Uterus (tissue), 4 donors: ENCODE measurements around the gene VKORC1L1. TPM values are rescaled to one million over a fixed set of nuclear protein-coding genes. Genes with fewer than 3 reads are reported as not detected.
"Not testable (repeated sequence)": the region's sequence is repeated elsewhere in the genome, so short reads cannot be mapped to it uniquely, and the experiment has no call there.

Experiments used
- DNase-seq, 2 donors: peaks; one replicate each; pipeline ENCODE4 v3.0.0-alpha.2; 2019 to 2020
- H3K27ac ChIP-seq, 2 donors: fragments of 200-600 bp; sonication (generic); 1 replicate in 1 of 2; 2 replicates in 1 of 2; pipeline ENCODE4 v1.5.1; 2016 to 2018
- H3K27me3 ChIP-seq, 2 donors: fragments of 200-600 bp; sonication (generic); one replicate each; pipeline ENCODE4 v1.5.1; 2018 to 2019; ENCODE audit warnings: control low read depth in 1 of 2
- H3K36me3 ChIP-seq, 2 donors: fragments of 200-600 bp; sonication (generic); one replicate each; pipeline ENCODE4 v1.5.1; 2019; ENCODE audit warnings: control low read depth in 1 of 2
- H3K4me1 ChIP-seq, 2 donors: fragments of 200-600 bp; sonication (generic); one replicate each; pipeline ENCODE4 v1.5.1; 2018 to 2019; ENCODE audit warnings: control low read depth in 1 of 2
- H3K4me3 ChIP-seq, 2 donors: fragments of 200-600 bp; sonication (generic); 1 replicate in 1 of 2; 2 replicates in 1 of 2; pipeline ENCODE4 v1.5.1; 2018 to 2019; ENCODE audit warnings: mild to moderate bottlenecking in 1 of 2
- H3K9me3 ChIP-seq, 2 donors: fragments of 200-600 bp; sonication (generic); one replicate each; pipeline ENCODE4 v1.5.1; 2019; ENCODE audit warnings: control low read depth in 1 of 2
- CTCF ChIP-seq, 4 experiments: fragments of 200-600 bp in 2 of 4; fragments of 450-650 bp in 2 of 4; sonication (generic) in 2 of 4; IDR thresholded peaks; one replicate each; pipeline ENCODE4 v1.5.1; 2016 to 2019; ENCODE audit warnings: antibody characterized with exemption in 4 of 4, mild to moderate bottlenecking in 2 of 4, moderate library complexity in 1 of 4
- POLR2A ChIP-seq, 2 donors: fragments of 450-650 bp; IDR thresholded peaks; one replicate each; pipeline ENCODE4 v1.6.1; 2016; ENCODE audit warnings: antibody characterized with exemption in 2 of 2, mild to moderate bottlenecking in 1 of 2, moderate library complexity in 1 of 2
- intact Hi-C: fragments of 100-400 bp; cut with DNase I; formaldehyde crosslinking; loops from one replicate; pipeline ENCODE4 v1.15.1; 2023; ENCODE audit warnings: low total_unique reads
- total RNA-seq, 4 donors: library from RNA; depleted of rRNA in 3 of 4; stranded (reverse); fragments of >200 nt in 3 of 4; gene quantifications; one replicate each; pipeline versions ENCODE4 v1.1.0 to v1.2.4, GENCODE V29; 2014 to 2023
- donor health status: DM: yes; HTN: yes; CAD: no.

The VKORC1L1 gene
- total RNA-seq, 4 donors from 2014 or later, result 12.3 to 33.9 (median 20.6) TPM

GRCh38 chr7:65840446-65840845, 32.4 kb upstream of the VKORC1L1 start:
- no peak for DNase-seq
- no peak for TF ChIP-seq POLR2A (IDR thresholded peaks at IDR 0.05)
- no peak for TF ChIP-seq CTCF (IDR thresholded peaks at IDR 0.05)
- Histone ChIP-seq H3K36me3 (no peaks in the 10 kb centered on the region), H3K4me1 (no peaks in the 10 kb centered on the region), H3K9me3 (no peaks in the 10 kb centered on the region), H3K27ac (no peak overlapping the region), H3K4me3 (no peak overlapping the region), H3K27me3 (no peaks in the 10 kb centered on the region)
- intact Hi-C loops, result no loop called here

GRCh38 chr7:65843616-65844015, 29.3 kb upstream of the VKORC1L1 start:
- DNase-seq, H3K4me1 ChIP-seq, H3K27me3 ChIP-seq, H3K9me3 ChIP-seq, H3K27ac ChIP-seq, intact Hi-C loops, H3K4me3 ChIP-seq, H3K36me3 ChIP-seq: not testable (repeated sequence)

- Histone ChIP-seq H3K27me3 (no peaks in the 10 kb centered on the region), H3K36me3 (no peaks in the 10 kb centered on the region), H3K4me1 (no peaks in the 10 kb centered on the region), H3K27ac (no peak overlapping the region), H3K4me3 (no peak overlapping the region), H3K9me3 (no peaks in the 10 kb centered on the region)
- intact Hi-C loops, result no loop called here
- DNase-seq, result no peak
- TF ChIP-seq CTCF (IDR thresholded peaks at IDR 0.05) (no peak), POLR2A (IDR thresholded peaks at IDR 0.05) (no peak)
Measured at GRCh38 chr7:65846008-65846570, 26.8 kb upstream of the VKORC1L1 start.

- H3K36me3 ChIP-seq, H3K9me3 ChIP-seq, DNase-seq, intact Hi-C loops, H3K27ac ChIP-seq, H3K27me3 ChIP-seq, H3K4me3 ChIP-seq, H3K4me1 ChIP-seq: not testable (repeated sequence)
Measured at GRCh38 chr7:65853426-65853825, 19.4 kb upstream of the VKORC1L1 start.

- intact Hi-C loops, H3K4me3 ChIP-seq, H3K4me1 ChIP-seq, H3K27me3 ChIP-seq, H3K36me3 ChIP-seq, H3K27ac ChIP-seq, DNase-seq, H3K9me3 ChIP-seq: not testable (repeated sequence)
Measured at GRCh38 chr7:65853892-65854291, 19.0 kb upstream of the VKORC1L1 start.

- intact Hi-C loops, H3K36me3 ChIP-seq, H3K9me3 ChIP-seq, H3K4me3 ChIP-seq, H3K4me1 ChIP-seq, H3K27ac ChIP-seq, H3K27me3 ChIP-seq, DNase-seq: not testable (repeated sequence)
Measured at GRCh38 chr7:65857321-65857894, 15.5 kb upstream of the VKORC1L1 start.

- H3K36me3 ChIP-seq, H3K27ac ChIP-seq, intact Hi-C loops, H3K4me3 ChIP-seq, DNase-seq, H3K27me3 ChIP-seq, H3K4me1 ChIP-seq, H3K9me3 ChIP-seq: not testable (repeated sequence)
Measured at GRCh38 chr7:65858660-65859059, 14.2 kb upstream of the VKORC1L1 start.

GRCh38 chr7:65866244-65866643, 6.6 kb upstream of the VKORC1L1 start:
- H3K9me3 ChIP-seq, intact Hi-C loops, H3K27ac ChIP-seq, H3K27me3 ChIP-seq, DNase-seq, H3K4me1 ChIP-seq, H3K4me3 ChIP-seq, H3K36me3 ChIP-seq: not testable (repeated sequence)

- H3K9me3 ChIP-seq, H3K4me1 ChIP-seq, H3K27ac ChIP-seq, H3K27me3 ChIP-seq, H3K4me3 ChIP-seq, DNase-seq, intact Hi-C loops, H3K36me3 ChIP-seq: not testable (repeated sequence)
Measured at GRCh38 chr7:65867681-65868080, 5.2 kb upstream of the VKORC1L1 start.

- H3K4me1 ChIP-seq, H3K9me3 ChIP-seq, H3K36me3 ChIP-seq, H3K4me3 ChIP-seq, intact Hi-C loops, DNase-seq, H3K27ac ChIP-seq, H3K27me3 ChIP-seq: not testable (repeated sequence)
Measured at GRCh38 chr7:65869312-65869711, 3.6 kb upstream of the VKORC1L1 start.

GRCh38 chr7:65871451-65871850, 1.4 kb upstream of the VKORC1L1 start:
- H3K4me3 ChIP-seq, H3K4me1 ChIP-seq, H3K36me3 ChIP-seq, H3K27ac ChIP-seq, DNase-seq, H3K27me3 ChIP-seq, H3K9me3 ChIP-seq, intact Hi-C loops: not testable (repeated sequence)
